A673 (cell line): ENCODE data around the gene EEF2K. TPM values are rescaled to one million over a fixed set of nuclear protein-coding genes. Genes with fewer than 3 reads are reported as not detected.

Experiments used
- BruUV-seq: library from RNA; stranded (reverse); fragments of 400-500 nt; replicated peaks from 2 replicates; lab custom pipeline; 2021; lab: Mats Ljungman, UMichigan
- CTCF ChIA-PET: fragments of 300-600 bp; sonication (Branson Sonifier 250); formaldehyde crosslinking; loops from one replicate; lab custom pipeline; 2022; ENCODE audit warnings: antibody characterized with exemption; lab: Charles Lee
- POLR2A ChIA-PET: fragments of 300-600 bp; sonication (Branson Sonifier 250); formaldehyde crosslinking; loops from one replicate; lab custom pipeline; 2022; ENCODE audit warnings: antibody characterized with exemption; ENCODE audit not compliant: low non-redundant PET; lab: Charles Lee
- DNase-seq: peaks from one replicate; pipeline ENCODE4 v3.0.0-alpha.2; 2015; ENCODE audit warnings: low spot score
- H3K27ac ChIP-seq: fragments of 200-600 bp; sonication (generic); 2 replicates; pipeline ENCODE4 v1.5.1; 2016; ENCODE audit warnings: mixed run types, low read depth, mild to moderate bottlenecking, mixed read lengths, antibody characterized with exemption, low read length; ENCODE audit not compliant: poor library complexity, severe bottlenecking
- H3K27me3 ChIP-seq: fragments of 200-600 bp; sonication (generic); replicated peaks from 2 replicates; pipeline ENCODE4 v1.6.1; 2017; ENCODE audit warnings: mixed run types, low read depth, mild to moderate bottlenecking, mixed read lengths, antibody characterized with exemption, low read length; ENCODE audit not compliant: insufficient read depth, poor library complexity
- H3K36me3 ChIP-seq: fragments of 200-600 bp; sonication (generic); 2 replicates; pipeline ENCODE4 v1.6.1; 2016; ENCODE audit warnings: mixed run types, mild to moderate bottlenecking, mixed read lengths, antibody characterized with exemption, low read length; ENCODE audit not compliant: insufficient read depth, poor library complexity, severe bottlenecking
- H3K4me1 ChIP-seq: fragments of 200-600 bp; sonication (generic); 2 replicates; pipeline ENCODE4 v1.6.1; 2017; ENCODE audit warnings: mixed run types, mild to moderate bottlenecking, mixed read lengths, antibody characterized with exemption, low read length; ENCODE audit not compliant: insufficient read depth, poor library complexity, severe bottlenecking
- H3K4me3 ChIP-seq: fragments of 200-600 bp; sonication (generic); 2 replicates; pipeline ENCODE4 v1.5.1; 2016; ENCODE audit warnings: low read depth, mixed run types, mild to moderate bottlenecking, mixed read lengths, low read length; ENCODE audit not compliant: poor library complexity, severe bottlenecking
- H3K9me3 ChIP-seq: fragments of 200-600 bp; sonication (generic); 2 replicates; pipeline ENCODE4 v1.6.1; 2016; ENCODE audit warnings: mixed run types, low read depth, mild to moderate bottlenecking, mixed read lengths, antibody characterized with exemption, low read length; ENCODE audit not compliant: poor library complexity, severe bottlenecking
- CTCF ChIP-seq: fragments of 300-800, 200-600 bp; sonication (generic); conservative IDR thresholded peaks from 2 replicates; pipeline ENCODE4 v1.5.1; 2017; ENCODE audit warnings: low read depth, mild to moderate bottlenecking, antibody characterized with exemption, low read length, moderate library complexity, mixed read lengths
- EZH2 ChIP-seq: fragments of 200-600 bp; sonication (generic); IDR thresholded peaks from 2 replicates; pipeline ENCODE4 v1.6.1; 2017; ENCODE audit warnings: borderline replicate concordance, low read depth, mild to moderate bottlenecking, mixed read lengths, antibody characterized with exemption, low read length; ENCODE audit not compliant: poor library complexity, severe bottlenecking
- intact Hi-C: fragments of 100-400 bp; cut with micrococcal nuclease; formaldehyde crosslinking; loops from one replicate; pipeline ENCODE4 v1.10.0; 2022; ENCODE audit not compliant: unreplicated experiment
- total RNA-seq: library from RNA; stranded (reverse); gene quantifications from 2 replicates; pipeline ENCODE4 v1.2.3, GENCODE V29; 2021

Gene EEF2K
- total RNA-seq, 1 experiment from 2014 or later, result 14.3 TPM

GRCh38 chr16:22183335-22183734, 22.7 kb upstream of the EEF2K start:
- POLR2A ChIA-PET, result no interaction called here
- Histone ChIP-seq H3K4me3 (no peak overlapping the region), H3K36me3 (no peaks in the 10 kb centered on the region), H3K27ac (no peak overlapping the region), H3K27me3 (no peaks in the 10 kb centered on the region), H3K9me3 (no peaks in the 10 kb centered on the region), H3K4me1 (no peaks in the 10 kb centered on the region)
- BruUV-seq, result no TSS peak
- intact Hi-C loops, result loop anchor here (10.0 kb wide), 1 partner anchor 359 kb away; no protein-coding TSS in a partner anchor
- CTCF ChIA-PET, result no interaction called here
- DNase-seq, result no peak
- TF ChIP-seq EZH2 (no peak), CTCF (no peak)

- POLR2A ChIA-PET, result no interaction called here
- intact Hi-C loops, result loop anchor here (10.0 kb wide), 1 partner anchor 359 kb away; no protein-coding TSS in a partner anchor
- CTCF ChIA-PET, result no interaction called here
- Histone ChIP-seq H3K27ac (no peak overlapping the region), H3K27me3 (no peaks in the 10 kb centered on the region), H3K36me3 (no peaks in the 10 kb centered on the region), H3K4me1 (peaks cover 1% of the 10 kb centered on the region), H3K9me3 (no peaks in the 10 kb centered on the region), H3K4me3 (no peak overlapping the region)
- TF ChIP-seq EZH2 (no peak), CTCF (peak; percentile 36; the same call in 1 of the 2 replicates)
- no TSS peak for BruUV-seq
- DNase-seq, result peak; percentile 20
These were observed 22.0 kb upstream of the EEF2K start for GRCh38 chr16:22183901-22184614.

- CTCF ChIA-PET, result interaction anchor here (0.6 kb wide), 1 partner anchor 178 kb away, joined by 3 read pairs; no protein-coding TSS in a partner anchor
- Histone ChIP-seq H3K4me1 (peaks cover 7% of the 10 kb centered on the region), H3K27me3 (no peaks in the 10 kb centered on the region), H3K9me3 (no peaks in the 10 kb centered on the region), H3K4me3 (no peak overlapping the region), H3K27ac (no peak overlapping the region), H3K36me3 (no peaks in the 10 kb centered on the region)
- intact Hi-C loops, result loop anchor here (10.0 kb wide), 1 partner anchor 360 kb away; no protein-coding TSS in a partner anchor
- BruUV-seq, result no TSS peak
- POLR2A ChIA-PET, result no interaction called here
- TF ChIP-seq EZH2 (no peak), CTCF (no peak)
- no peak for DNase-seq
These were observed 21.5 kb upstream of the EEF2K start for GRCh38 chr16:22184615-22184968.
